SH-SY5Y (cell line): ENCODE data around the gene ANO8.

ENCODE experiments used
- GATA2 ChIP-seq: IDR thresholded peaks from 2 replicates; pipeline ENCODE4 v1.6.1; 2011; ENCODE audit warnings: mild to moderate bottlenecking, low read depth, low read length
- GATA3 ChIP-seq: IDR thresholded peaks from 2 replicates; pipeline ENCODE4 v1.6.1; 2011; ENCODE audit warnings: low read depth, mild to moderate bottlenecking, low read length, moderate library complexity

DNA sequence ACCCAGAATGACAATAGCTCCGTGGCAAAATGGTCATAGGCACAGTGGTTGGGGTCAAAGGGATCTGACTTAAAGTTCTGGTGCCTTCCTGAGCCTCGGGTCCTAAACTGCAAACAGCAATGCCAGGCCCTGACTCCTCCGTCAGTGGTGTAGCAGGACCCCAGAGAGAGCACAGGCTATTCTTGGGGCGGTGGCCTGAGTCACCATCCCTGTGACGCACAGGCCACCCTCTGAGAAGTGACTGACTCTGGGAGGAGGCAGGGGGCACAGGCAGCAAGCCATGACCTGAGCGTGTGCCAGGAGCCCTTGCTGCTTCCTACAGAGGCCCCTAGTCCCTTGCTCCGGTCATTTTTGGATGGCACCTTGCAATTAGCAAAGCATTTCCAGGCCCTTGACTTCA is 23.7 kb upstream of the ANO8 start:
- no peak for TF ChIP-seq GATA2
- TF ChIP-seq GATA3, result no peak
